BJ (cell line): ENCODE data around the gene LRMDA. TPM values are rescaled to one million over a fixed set of nuclear protein-coding genes. Genes with fewer than 3 reads are reported as not detected.

ENCODE experiments used
- CTCF ChIA-PET: fragments of 350-600 bp; formaldehyde crosslinking; extraction: SDS; loops from one replicate; lab custom pipeline; 2021; ENCODE audit warnings: antibody characterized with exemption, inconsistent platforms; lab: Yijun Ruan, JAX
- POLR2A ChIA-PET: fragments of 300-600 bp; sonication (Branson Sonifier 250); formaldehyde crosslinking; extraction: SDS; loops from one replicate; lab custom pipeline; 2021; ENCODE audit warnings: antibody characterized with exemption; lab: Charles Lee
- DNase-seq: peaks from one replicate; pipeline ENCODE4 v3.0.0-alpha.2; 2011; ENCODE audit warnings: low read depth
- H3K27me3 ChIP-seq: 2 replicates; pipeline ENCODE4 v1.6.0; 2011; ENCODE audit warnings: low read length; ENCODE audit not compliant: control insufficient read depth, insufficient read depth
- H3K36me3 ChIP-seq: 2 replicates; pipeline ENCODE4 v1.5.1; 2011; ENCODE audit warnings: low read length; ENCODE audit not compliant: control insufficient read depth, insufficient read depth
- H3K4me3 ChIP-seq: 2 replicates; pipeline ENCODE4 v1.5.1; 2011; ENCODE audit warnings: low read depth, mild to moderate bottlenecking, control low read depth, low read length
- polyA plus RNA-seq: library from polyadenylated mRNA; depleted of rRNA; stranded (reverse); fragments of >200 nt; gene quantifications from 2 replicates; pipeline ENCODE4 v1.2.3, GENCODE V29; 2011
- TF ChIP-seq, protein P1 (sequence below): IDR thresholded peaks from 2 replicates; pipeline ENCODE4 v1.5.1; 2011; ENCODE audit warnings: low read depth, mild to moderate bottlenecking, control low read depth, inconsistent platforms, low read length, moderate library complexity; ENCODE audit not compliant: insufficient read depth

LRMDA gene
- polyA plus RNA-seq, 1 experiment, result not detected

DNA sequence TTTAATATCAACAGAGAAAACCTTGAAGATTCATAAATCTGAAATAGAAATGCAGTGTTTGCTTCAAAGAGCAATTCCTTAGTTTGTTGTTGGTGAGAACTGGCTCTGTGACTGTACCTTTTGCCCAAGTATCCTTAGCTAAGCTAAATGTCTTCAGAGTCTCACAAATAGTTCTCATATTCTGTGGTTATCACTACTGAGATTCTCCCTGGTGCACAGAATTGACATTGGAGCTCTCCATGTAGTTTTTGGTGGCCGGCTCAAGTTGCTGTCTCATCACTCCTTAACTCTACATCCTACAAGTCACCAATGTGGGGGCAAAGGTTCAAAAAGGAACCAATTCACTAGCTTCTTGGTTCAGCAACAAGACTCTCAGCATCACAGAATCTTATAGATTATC lies 780.3 kb downstream of the LRMDA start:
- no peaks in the 10 kb centered on the region for H3K36me3 ChIP-seq
- TF ChIP-seq, protein P1, sequence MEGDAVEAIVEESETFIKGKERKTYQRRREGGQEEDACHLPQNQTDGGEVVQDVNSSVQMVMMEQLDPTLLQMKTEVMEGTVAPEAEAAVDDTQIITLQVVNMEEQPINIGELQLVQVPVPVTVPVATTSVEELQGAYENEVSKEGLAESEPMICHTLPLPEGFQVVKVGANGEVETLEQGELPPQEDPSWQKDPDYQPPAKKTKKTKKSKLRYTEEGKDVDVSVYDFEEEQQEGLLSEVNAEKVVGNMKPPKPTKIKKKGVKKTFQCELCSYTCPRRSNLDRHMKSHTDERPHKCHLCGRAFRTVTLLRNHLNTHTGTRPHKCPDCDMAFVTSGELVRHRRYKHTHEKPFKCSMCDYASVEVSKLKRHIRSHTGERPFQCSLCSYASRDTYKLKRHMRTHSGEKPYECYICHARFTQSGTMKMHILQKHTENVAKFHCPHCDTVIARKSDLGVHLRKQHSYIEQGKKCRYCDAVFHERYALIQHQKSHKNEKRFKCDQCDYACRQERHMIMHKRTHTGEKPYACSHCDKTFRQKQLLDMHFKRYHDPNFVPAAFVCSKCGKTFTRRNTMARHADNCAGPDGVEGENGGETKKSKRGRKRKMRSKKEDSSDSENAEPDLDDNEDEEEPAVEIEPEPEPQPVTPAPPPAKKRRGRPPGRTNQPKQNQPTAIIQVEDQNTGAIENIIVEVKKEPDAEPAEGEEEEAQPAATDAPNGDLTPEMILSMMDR, result no peak
- DNase-seq, result no peak
- ChIA-PET CTCF (no interaction called here), POLR2A (no interaction called here)
- H3K4me3 ChIP-seq, result no peak overlapping the region
- no peaks in the 10 kb centered on the region for H3K27me3 ChIP-seq

DNA sequence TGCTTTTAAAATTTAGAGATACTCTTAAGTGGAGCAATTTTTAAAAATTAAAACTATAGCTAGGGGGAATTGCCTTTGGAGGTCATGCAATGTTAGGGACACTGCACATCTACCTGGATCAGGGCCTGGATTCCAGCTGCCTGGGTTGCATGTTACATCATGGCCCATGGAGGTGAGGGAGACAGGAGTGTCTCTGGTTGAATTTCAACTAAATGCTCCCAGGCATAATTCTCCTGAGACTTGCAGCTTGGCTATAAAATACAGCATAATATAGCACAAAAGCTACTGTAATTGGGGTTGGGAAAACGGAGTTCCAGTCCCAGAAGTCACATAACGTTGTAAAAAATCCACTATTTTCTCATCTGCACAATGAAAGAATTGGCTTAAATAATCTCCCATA lies 782.5 kb downstream of the LRMDA start:
- CTCF ChIA-PET, result no interaction called here
- DNase-seq, result no peak
- Histone ChIP-seq H3K27me3 (no peaks in the 10 kb centered on the region), H3K36me3 (no peaks in the 10 kb centered on the region), H3K4me3 (no peak overlapping the region)
- POLR2A ChIA-PET, result no interaction called here
- TF ChIP-seq, protein P1, result no peak

DNA sequence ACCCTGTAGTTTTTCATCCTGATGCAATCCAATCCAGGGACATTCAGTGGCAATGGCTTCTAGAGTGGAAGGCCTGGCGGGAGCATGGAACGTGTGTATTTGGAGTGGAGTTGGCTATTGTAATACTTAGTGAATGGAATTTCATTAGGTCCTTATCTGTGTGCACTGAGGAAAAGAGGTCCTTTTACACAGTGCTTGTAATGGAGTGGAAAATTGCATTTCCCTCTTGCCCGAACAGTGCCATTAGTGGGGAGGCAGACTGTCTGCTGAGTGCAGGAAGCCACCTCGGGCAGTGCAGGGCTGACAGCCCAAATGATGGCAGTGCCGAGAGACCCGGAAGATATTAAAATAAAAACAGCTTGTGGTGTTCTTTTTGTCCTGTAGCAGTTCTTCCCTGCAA lies 786.6 kb downstream of the LRMDA start:
- DNase-seq, result no peak
- CTCF ChIA-PET, result no interaction called here
- Histone ChIP-seq H3K4me3 (no peak overlapping the region), H3K27me3 (no peaks in the 10 kb centered on the region), H3K36me3 (no peaks in the 10 kb centered on the region)
- TF ChIP-seq, protein P1, result no peak
- POLR2A ChIA-PET, result no interaction called here

DNA sequence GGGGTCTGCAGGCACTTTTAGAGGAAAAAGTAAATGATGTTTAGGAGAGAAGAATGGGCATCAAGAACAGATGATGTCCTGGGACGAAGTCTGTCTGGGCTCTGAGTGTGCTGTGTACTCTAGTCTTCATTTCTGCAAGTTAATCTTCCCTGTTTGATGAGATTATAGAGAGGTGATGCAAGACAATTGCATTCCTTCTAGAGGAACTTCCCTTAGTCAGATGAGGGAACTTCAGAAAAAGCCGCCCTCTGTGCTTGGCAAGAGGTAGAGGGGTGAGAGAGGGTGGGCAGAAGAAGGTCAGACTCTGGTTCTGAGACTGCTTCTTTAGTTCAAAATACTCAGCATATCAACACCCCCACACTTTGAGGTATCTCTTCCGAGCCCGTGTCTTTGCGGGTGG lies 797.9 kb downstream of the LRMDA start:
- CTCF ChIA-PET, result interaction anchor here (0.9 kb wide), 1 partner anchor 25 kb away, joined by 3 read pairs; no protein-coding TSS in a partner anchor
- Histone ChIP-seq H3K27me3 (no peaks in the 10 kb centered on the region), H3K36me3 (no peaks in the 10 kb centered on the region), H3K4me3 (no peak overlapping the region)
- POLR2A ChIA-PET, result no interaction called here
- TF ChIP-seq, protein P1, result no peak
- no peak for DNase-seq

DNA sequence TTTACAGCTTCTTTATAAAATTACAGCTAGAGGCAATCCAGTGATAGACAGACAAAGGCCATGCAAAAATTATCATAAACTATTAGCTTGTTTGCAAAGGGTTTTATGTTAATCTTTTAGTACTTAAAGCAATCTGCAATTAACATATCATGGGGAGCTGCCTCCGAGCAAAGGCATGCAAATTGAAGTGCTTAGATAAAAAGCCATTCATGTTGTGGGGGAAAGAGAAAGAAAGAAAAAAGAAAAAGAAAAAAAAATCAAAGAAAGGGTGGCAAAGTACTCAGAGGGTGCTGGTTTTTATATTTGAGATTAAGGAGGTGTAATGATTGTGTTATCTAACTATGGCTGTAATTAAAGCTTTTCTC lies 799.5 kb downstream of the LRMDA start:
- POLR2A ChIA-PET, result interaction anchor here (0.7 kb wide), 1 partner anchor 185 kb away, joined by 4 read pairs; no protein-coding TSS in a partner anchor

More for the DNA sequence above, 799.5 kb downstream of the LRMDA start:
- CTCF ChIA-PET, result interaction anchor here (0.6 kb wide), 1 partner anchor 1084 kb away, joined by 3 read pairs; no protein-coding TSS in a partner anchor
- TF ChIP-seq, protein P1, result no peak
- DNase-seq, result no peak
- H3K27me3 ChIP-seq, result no peaks in the 10 kb centered on the region
- no peak overlapping the region for H3K4me3 ChIP-seq
- no peaks in the 10 kb centered on the region for H3K36me3 ChIP-seq
